ENCODE measurements around the gene CACFD1.

DNA sequence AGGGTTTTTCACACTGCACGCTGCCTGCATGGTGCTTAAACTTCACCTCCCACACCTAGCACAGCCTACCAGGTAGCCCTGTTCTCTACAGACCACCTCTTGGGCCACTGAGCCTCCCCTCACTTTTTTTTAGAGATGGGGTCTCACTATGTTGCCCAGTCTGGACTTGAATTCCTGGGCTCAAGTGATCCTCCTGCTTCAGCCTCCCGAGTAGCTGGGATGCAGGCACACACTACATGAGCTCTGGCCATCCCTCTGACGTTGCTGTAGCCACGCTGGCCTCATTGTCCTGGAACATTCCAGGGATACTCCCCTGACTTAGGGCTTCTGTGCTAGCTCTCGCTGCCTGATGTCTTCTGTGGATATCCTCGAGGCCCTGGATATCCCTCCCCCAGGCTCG lies 7.2 kb upstream of the CACFD1 start:
- TF ChIP-seq CTCF (conservative IDR thresholded peaks at IDR 0.05; ENCODE audit: low read depth, low read length) (no peak), CEBPB (IDR thresholded peaks at IDR 0.05; ENCODE audit: low read depth, low read length) (no peak), POLR2A (IDR thresholded peaks at IDR 0.05; ENCODE audit: low read depth, low read length) (no peak), MXI1 (IDR thresholded peaks at IDR 0.05; ENCODE audit: borderline replicate concordance, low read depth, low read length) (no peak), MAZ (IDR thresholded peaks at IDR 0.05; ENCODE audit: borderline replicate concordance, low read depth, low read length) (no peak), BHLHE40 (IDR thresholded peaks at IDR 0.05; ENCODE audit: low read depth, low read length) (no peak), RAD21 (IDR thresholded peaks at IDR 0.05; ENCODE audit: low read length) (no peak), RFX5 (IDR thresholded peaks at IDR 0.05; ENCODE audit: low read depth, low read length) (no peak)

Data from IMR-90 (cell line).